NT2/D1 (cell line): ENCODE results near the gene PIK3AP1.
"Not testable (repeated sequence)": the region's sequence is repeated elsewhere in the genome, so short reads cannot be mapped to it uniquely, and the experiment has no call there.

Experiments
- SUZ12 ChIP-seq: IDR thresholded peaks from 2 replicates; pipeline ENCODE4 v1.6.1; 2011; ENCODE audit not compliant: insufficient read length, insufficient read depth; ENCODE audit errors: extremely low read depth
- YY1 ChIP-seq: IDR thresholded peaks from 2 replicates; pipeline ENCODE4 v1.6.1; 2011; ENCODE audit not compliant: insufficient read length, insufficient read depth
- ZNF274 ChIP-seq: IDR thresholded peaks from 2 replicates; pipeline ENCODE4 v1.6.1; 2011; ENCODE audit warnings: mild to moderate bottlenecking, low read depth, low read length

DNA sequence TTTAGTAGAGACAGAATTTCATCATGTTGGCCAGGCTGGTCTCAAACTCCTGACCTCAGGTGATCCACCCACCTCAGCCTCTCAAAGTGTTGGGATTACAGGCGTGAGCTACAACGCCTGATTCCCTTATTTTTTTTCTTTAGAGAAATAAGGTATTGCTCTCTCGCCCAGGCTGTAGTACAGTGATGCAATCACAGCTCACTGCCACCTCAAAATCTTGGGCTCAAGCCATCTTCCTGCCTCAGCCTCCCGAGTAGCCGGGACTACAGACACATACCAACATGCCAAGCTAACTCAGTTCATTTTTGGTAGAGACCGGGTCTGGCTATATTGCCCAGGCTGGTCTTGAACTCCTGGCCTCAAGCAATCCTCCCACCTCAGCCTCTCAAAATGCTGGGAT is 21.2 kb upstream of the PIK3AP1 start:
- TF ChIP-seq SUZ12, YY1, ZNF274: not testable (repeated sequence)
